Measurements from ENCODE around the gene ATP8A2.
A peak's percentile ranks its signal among the peaks of the same experiment; 100 is the strongest.

The ATP8A2 gene

DNA sequence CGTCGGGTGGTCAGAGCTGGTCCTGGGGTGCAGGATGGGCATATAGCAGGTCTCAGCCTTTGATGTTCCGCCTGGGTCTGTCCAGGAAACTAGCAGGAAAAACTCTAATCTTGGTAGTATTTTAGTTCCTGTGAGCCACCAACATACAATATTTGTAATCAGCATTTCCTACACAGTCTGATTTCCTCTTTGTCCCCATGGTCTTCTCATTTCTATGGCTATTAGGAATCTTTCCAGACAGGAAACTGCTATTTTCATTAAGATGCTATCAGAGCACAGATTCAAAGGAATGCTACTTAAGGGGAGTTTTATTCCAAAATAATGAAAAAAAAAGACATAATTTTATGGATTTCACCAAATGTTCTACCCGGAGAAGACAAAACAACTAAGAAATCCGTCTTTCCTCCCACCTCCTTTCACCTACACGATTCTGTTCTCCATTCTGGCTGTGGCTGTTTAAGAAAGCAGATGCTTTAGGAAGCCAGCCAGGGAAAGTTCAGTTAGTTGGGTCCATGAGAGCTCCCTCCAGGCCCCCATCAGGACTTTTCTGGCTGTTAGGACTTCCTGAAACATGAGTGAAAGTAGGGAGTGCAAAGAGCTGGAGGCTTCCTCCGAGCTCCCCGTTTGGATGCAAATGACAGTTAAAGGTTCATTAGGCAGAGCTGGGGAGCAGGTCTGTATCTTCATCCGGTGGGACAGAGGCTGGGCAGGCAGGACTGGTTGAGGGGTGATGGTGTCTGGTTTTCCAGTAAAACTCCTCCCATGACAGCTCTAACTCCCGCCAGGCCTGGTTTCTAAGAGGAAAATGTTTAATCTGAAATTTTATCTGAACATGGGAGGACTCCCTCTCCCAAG lies 643.7 kb downstream of the ATP8A2 start:
- no peak for DNase-seq (ENCODE audit: low read depth)

DNA sequence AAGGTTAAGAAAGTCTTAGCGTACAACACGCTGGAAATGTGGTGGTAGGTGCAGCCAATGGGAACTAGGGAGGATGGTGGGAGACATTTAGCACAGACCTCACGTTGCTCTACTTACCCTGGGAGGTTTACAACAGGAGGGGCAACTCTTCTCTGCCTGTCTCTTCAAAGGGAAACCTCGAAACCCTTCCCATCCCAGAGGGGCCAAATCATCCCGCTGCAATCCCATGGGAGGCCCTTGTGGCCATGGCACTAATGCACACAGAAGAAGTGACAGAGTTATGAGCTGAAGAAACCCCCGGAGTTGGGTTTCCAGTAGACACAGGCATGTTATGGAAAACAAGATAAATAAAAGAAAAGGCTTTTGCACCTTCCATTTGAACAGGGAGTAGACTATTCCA lies 644.4 kb downstream of the ATP8A2 start:
- no peak for DNase-seq (ENCODE audit: low read depth)

DNA sequence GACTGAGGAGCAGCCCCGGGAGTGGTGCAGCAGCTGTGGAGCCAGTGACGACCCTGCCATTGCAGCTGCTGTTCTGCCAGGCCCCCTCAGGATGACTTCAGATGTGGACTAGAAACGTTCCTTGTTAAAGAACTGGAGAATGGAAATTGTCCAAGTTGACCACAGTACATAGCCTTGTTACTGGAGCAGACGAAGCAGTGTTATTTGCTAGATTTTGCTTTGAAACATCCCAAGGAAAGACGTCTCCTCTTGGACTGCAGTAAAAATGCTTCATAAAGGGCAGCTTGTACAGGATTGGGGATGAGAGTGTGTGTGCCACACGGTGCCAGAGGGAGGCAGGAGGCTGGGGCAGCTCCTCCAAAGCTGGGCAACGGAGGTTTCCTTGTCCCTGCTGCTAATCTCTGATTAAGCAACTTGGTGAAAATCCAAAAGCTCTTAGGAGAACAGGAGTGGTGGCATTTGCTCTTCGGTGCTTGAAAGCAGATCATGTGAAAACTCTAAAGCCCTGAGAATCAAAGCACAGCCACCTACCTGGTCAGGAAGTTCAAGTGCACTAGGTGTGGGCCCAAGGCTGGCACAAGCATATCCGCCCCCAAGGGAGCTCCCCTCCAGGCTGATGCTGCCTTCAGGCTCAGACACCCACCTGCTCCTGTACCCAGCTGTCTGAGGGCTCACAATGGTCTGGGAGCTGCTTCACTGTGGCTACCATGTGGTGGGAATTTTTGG lies 645.6 kb downstream of the ATP8A2 start:
- no peak for DNase-seq (ENCODE audit: low read depth)

DNA sequence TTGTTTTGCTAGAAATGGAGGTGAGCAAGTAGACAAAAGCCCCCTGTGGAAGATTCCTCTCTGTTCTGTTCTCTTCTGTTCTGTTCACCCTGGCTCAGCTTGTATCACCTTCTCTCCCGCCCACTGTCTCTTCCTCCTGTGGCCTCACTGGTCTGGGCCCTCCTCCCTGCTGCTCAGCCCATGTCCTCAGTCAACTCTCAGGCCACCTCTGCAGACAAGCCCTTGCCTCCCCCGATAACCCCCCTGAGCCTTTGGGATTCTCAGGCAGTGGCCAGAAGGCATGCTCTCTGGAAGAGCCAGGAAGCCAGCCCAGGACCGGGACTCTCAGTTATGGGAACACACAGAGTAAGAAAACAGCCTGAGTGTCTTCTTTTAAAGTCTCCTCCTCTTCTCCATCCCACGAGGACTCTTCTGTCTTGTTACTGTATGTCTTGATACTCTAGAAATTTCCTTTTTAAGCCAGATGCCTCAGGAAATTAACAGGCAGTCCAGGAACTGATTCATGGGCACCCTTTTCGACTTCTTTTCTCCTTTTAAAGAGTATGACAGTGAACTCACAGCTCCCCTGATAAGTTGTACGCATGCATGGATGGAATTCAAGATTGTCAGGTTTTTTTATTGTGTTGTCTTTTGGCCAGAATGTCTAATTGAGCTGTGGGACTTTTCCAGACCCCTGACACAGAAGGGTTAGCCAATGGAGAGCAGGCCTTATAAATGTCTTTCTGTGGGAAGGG lies 646.3 kb downstream of the ATP8A2 start:
- no peak for DNase-seq (ENCODE audit: low read depth)

DNA sequence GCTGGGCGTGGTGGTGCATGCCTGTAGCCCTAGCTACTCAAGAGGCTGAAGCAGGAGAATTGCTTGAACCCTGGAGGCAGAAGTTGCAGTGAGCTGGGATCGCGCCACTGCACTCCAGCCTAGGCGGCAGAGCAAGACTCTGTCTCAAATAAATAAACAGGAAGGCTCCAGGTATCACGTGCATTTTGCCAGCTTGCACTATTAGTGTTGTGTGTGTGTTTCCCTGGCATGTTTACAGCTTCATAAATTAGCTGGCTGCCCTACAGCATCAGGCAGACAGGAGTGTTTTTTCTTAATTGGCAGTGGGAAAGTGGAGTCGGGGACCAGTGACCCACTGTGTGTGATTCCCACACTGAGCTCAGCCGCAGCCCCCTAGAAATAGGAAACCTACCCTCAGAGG lies 647.5 kb downstream of the ATP8A2 start:
- DNase-seq (ENCODE audit: low read depth) = no peak

DNA sequence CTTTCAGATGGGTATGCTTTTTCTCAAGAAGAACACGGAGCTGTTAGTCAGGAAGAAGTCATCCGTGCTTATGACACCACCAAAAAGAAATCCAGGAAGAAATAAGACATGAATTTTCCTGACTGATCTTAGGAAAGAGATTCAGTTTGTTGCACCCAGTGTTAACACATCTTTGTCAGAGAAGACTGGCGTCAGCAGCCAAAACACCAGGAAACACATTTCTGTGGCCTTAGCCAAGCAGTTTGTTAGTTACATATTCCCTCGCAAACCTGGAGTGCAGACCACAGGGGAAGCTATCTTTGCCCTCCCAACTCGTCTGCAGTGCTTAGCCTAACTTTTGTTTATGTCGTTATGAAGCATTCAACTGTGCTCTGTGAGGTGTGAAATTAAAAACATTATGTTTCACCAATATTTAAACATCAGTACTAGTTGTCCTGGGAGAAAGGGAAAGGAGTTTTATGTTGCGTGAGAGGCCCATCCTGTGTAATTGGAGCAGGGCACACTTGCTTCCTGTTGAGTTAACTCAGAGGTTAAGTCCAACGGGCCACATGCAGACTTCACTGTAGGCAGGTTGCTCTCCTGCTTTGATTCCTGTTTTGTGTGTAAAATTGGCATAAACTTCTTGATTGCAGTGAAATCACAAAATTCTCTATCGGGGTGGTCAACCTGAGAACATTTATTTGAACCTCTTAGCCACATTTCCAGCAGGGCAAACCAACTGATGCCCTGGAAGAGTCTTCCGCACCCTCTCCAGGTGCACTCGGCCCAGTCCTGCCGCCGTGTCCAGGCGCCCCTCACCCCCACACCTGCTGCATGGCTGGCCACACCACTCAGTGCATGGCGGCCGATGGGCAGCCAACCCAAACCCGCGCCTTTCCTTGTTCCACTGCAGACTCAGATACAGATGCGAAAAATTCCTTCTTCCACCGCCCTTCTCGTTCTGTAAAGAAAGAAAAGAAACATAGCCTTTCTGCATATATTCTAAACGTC lies 648.4 kb downstream of the ATP8A2 start:
- DNase-seq (ENCODE audit: low read depth) = peak; percentile 25

DNA sequence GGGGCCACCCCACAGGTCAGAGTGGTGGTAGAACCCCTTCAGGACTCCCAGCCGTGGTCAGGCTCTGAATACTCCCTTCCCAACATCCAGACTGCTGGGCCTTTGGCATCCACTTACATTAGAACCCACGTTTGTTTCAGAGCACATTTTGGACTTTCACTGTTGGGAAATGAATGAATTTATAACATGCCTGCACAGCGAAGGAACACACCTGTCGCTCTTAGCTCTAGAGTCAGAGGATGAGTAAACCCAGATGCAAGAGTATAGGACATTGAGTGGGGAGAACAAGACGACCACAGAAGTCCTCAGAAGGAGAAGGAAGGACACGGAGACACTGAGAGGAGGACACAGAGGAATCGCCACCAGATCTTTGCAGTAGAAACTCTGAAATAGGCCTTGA lies 649.1 kb downstream of the ATP8A2 start:
- DNase-seq (ENCODE audit: low read depth) = no peak

DNA sequence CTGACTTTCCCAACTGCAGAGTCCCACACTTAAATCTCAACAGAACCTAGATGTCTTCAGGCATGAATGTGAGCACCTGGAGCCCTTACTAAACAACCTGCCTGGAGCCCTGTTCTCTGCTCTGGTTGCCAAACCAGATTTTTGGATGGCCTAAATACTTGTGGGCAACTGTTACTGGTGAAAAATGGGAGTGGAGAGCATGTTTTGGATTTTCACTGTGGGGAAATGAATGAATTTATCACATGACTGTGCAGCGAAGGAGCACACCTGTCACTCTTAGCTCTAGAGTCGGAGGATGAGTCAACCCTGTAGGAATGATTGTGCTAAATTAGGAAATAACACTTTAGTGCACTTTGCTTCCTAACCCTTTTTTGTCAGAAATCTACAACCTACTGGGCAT lies 649.7 kb downstream of the ATP8A2 start:
- DNase-seq (ENCODE audit: low read depth) = no peak

DNA sequence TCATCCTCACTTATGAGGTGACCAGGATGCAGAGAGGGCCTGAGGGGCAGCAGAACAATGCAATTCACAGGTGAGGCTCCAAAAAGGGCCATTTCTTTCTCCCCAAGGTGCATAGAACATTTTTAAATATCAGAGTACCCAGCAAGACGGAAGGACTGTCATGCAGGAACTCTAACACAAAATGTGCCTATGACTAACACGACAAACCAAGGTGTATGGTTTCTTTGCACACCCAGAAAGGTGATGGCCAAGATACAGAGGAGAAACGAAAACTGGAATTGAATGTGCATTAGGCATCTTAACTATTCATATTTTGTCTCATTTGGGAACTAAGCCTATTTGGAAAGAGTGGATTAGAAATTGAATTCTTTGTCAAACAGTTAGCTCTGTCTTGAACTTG lies 650.2 kb downstream of the ATP8A2 start:
- no peak for DNase-seq (ENCODE audit: low read depth)

DNA sequence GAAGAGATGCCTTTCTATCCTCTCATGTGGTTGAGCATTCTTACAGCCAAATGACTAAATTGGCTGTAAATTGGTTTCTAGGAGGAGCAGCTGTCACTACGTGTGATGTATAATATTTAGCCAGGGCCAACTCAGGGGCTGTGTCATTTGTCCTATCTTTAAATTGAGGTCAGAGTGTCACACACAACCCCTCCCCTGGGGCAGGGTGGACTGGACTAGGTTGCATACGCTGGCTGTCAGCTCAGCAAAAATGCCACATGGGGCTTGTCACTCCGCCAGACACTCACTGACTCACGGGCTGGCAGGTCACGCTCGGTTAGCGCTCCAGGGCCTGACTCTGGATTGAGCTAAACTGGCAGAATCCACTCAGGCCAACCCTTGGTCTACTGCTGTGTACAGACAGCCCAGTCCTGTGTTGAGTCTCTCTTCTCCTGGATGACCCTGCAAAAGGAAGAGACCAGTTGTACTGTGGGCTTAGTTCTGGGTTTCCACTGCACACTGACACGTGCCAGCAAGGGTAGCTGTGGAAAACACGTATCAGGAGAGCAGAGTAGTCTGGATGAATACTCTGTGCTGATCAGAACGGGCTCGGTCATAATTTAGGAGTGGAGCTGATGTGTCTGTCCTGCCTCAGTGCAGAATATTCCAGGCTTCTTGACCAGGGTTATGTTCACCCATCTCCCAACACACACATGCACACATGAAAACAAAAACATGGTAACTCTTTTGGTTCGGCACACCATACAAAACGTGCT lies 650.9 kb downstream of the ATP8A2 start:
- DNase-seq (ENCODE audit: low read depth) = peak; percentile 62

DNA sequence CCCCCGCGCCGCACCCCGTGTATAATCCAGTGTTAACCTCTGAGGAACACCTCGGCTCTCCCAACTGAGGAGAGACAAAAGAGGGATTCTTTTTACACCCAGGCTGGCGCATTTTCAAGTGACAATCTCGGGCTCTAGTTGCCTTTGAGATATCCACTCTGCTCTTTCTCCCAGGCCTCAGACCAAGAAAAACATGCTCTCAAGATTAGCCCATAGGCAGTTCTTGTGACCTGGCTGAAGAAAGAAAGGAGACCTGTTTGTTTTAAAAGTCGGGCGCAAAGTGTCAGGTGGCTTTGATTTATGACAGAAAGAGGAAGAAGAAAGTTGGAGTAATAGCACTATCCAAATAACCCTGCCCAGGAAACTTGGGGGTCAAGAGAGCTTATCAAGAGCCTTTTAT lies 652.8 kb downstream of the ATP8A2 start:
- DNase-seq (ENCODE audit: low read depth) = no peak

DNA sequence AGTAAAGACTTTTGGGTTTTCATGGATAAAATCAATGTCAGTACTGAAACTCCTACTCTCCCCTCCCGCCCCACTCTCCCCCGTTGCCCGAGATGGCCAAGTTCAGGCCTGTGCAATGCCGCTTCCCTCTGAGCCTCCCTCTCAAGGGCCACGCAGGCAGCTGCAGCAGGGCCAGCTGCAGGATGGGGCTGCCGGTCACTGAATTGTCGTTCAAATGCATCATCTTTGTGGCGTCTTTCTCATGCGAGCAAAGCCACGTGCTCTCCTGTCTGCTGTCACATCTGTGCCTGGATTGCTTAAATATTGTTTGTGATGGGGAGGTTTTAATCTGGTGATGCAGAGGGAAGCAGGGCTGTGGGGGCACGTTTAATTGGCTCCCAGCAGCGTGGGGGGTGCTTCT lies 653.4 kb downstream of the ATP8A2 start:
- no peak for DNase-seq (ENCODE audit: low read depth)

DNA sequence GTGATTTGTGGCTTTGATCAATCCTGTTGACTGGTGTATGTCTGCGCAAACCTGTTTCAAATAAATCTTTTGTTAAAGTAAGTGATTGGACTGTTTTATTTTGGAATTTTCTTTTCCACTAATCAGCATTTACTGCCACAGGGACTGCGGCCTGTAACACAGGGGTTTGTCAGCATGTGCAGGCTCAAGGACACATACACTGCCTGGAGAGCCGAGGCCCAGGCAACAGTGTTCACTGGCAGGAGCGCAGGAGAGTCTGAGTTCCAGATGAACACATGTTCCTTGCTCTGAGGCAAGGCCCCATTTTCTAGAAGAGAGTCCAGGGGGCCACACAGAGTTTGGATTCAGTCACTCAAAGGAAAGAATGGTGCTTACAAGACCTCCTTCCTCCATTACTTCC lies 654.0 kb downstream of the ATP8A2 start:
- DNase-seq (ENCODE audit: low read depth) = no peak

DNA sequence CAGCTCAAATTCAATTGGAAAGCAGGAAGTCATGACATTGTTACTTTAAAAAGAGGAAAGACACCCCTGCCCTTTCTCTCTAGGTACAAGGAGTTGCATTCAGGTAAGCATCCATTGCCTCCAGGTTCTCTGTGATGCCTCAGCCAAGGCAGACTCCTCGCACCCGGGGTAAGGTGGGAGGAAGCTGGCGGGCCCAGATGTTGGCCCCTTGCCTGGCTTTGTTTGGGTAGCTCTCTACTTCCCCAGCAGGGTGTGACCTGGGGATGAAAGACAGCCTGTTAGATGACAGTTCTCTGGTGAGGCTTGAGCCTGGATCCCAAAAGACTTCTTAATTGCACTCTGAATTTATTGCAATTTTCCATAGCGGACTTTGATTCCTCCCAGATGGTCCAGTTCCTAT lies 654.4 kb downstream of the ATP8A2 start:
- no peak for DNase-seq (ENCODE audit: low read depth)

DNA sequence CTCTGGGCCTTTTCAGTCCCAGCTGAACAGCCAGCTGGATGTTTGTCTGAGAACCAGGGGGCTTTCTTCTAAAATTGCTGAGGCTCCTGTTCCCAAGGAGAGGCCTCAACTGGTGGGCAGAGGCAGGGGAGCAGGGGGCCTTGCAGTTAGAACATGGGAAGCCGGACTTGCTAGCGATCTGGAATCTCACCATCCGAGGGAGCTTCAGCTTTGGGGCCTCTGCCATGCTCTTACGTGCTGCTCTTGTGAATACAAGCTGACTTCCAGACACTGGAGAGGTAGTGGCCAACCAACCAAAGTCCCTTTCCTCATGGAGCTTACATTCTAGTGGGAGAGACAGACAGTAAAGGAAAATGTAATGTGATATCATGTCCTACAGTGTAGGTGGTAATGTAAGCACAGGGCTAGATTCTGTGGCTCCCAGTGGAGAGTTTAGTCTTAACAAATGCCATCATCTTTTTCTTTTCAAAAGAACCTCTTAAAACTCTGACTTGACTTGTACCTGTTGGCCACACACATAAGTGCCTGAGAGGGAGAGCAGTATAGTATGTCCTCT lies 657.9 kb downstream of the ATP8A2 start:
- DNase-seq (ENCODE audit: low read depth) = no peak

DNA sequence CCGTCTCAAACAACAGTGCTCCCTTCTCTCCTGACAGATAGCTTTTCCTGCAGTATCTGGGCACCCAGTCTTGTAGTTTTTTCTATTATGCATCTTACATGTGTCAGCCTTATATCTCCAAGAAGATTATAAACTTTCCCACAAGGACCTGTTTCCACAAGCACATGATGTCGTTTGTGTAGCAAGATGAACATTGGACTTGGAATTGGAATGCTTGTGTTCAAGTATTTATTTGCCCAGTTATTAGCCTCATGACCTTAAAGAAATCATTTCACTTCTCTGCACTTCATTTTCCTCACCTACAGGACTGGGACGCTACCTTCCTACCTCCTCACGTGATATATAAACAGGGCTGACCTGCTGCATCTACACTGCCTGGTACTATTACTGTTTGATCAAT lies 658.6 kb downstream of the ATP8A2 start:
- no peak for DNase-seq (ENCODE audit: low read depth)

DNA sequence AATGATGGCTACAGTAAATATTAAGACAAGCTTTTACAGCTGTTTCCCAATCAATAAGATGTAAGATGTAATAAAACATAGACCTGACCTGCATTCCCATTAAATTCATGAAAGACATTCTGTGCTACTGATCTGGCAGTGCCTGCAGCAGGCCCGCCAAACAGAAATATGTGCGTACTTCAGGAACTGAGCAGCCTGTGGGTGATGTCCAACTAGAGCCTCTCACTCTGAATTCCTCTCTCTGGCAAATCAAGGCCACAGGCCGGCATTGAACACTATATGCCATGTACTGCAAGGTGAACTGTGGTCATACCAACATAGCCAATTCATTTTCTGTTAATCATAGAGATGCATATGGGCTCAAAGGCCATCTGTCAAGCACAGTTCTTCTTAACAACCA lies 662.2 kb downstream of the ATP8A2 start:
- no peak for DNase-seq (ENCODE audit: low read depth)

DNA sequence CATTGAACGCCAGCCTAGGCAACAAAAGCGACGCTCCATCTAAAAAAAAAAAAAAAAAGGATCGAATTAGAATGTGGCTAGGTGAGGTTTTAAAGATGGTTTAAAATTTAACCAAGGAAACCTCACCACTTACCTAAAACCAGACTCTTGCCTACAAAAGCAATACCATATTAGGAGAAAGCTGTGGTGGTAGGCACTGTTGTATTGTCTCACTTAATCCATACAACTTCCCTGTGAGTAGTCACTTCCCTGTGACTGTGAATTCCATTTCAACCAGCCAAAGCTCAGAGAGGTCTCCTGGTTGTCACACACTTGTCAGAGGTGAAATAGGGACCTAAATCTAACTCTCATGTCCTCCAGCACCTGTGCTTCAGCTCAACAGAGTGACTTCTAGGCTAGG lies 664.6 kb downstream of the ATP8A2 start:
- no peak for DNase-seq (ENCODE audit: low read depth)

DNA sequence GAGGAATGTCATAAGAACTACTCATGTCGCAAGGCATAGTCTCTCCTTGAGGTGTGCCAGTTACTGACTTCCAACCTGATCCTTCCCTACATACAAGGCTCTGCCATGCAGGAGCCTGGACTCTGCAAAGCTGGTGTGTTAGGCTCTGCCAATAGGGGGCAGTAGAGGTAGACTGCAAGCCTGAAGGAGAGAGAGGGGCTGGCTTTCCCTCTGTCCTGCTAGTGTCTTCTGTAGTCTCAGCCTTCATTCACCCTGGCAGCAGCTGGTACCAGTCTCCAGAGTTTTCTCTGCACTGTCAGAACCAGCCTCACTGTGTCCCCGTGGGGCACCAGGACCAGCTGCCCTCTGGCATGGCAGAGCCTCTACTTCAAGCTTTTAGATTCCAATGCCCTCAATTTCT lies 665.5 kb downstream of the ATP8A2 start:
- no peak for DNase-seq (ENCODE audit: low read depth)

DNA sequence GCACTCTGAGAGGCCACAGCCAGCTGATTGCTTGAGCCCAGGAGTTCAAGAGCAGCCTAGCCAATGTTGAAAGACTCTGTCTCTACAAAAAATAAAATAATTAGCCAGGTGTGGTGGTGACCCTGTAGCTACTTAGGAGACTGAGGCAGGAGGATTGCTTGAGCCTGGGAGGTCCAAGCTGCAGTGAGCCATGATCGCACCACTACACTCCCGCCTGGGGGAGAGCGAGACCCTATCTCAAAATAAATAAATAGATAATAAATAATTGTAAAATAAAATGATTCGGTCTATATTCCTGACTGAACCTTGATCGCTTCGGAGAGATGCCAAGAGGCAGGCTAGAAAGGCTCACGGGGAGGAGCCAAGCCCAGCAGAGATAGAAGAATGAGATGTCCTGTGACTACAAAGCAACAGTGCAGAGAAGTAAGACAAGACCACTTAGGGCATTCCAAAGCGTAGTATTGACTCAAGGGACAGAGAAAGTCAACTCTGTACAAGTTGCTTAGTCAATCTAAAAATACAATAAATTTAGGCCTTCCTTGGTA lies 667.2 kb downstream of the ATP8A2 start:
- DNase-seq (ENCODE audit: low read depth) = no peak

Measured in stromal cell of bone marrow (primary cell).